Hematopoietic multipotent progenitor cell treated with erythropoietin and hydrocortisone succinate and interleukin-3 and kit ligand, for 4 days (in vitro differentiated cells): Measurements from ENCODE around the gene CRABP2.

ENCODE experiments used
- DNase-seq: peaks from one replicate; pipeline ENCODE4 v3.0.0-alpha.2; 2015

The CRABP2 gene

DNA sequence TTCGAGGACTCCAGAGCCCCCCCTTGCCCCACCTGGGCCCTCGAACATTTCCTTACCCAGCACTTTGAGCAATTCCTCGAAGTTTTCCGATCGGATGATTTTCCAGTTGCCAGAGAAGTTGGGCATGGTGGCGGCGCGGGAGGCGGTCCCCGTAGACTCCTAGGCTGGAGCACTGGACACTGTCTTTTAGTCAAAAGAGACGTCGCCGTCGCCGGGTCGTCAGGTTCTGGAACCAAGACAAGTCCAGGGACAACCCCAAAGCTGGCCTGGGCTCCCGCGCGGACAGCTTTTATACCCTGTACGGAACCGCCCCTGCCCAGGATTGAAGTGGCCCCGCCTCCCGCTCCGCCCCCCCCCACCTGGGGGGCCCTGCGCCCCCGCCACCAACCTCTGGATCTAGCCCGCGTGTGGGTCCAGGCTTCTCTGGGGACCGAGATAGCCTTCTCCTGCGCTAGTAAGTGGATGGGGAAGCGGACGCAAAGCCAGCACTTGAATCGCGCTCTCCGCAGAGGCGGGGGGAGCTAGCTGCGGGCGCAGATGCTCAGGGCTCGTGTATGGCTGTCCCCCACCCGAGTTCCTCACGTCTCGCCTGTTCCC lies at the start of gene CRABP2:
TSS of gene CRABP2 (minus strand) at position 263 of the 597 bp plus-strand sequence. CDS start at position 126, 137 bp downstream.
- peak; percentile 52 for DNase-seq

DNA sequence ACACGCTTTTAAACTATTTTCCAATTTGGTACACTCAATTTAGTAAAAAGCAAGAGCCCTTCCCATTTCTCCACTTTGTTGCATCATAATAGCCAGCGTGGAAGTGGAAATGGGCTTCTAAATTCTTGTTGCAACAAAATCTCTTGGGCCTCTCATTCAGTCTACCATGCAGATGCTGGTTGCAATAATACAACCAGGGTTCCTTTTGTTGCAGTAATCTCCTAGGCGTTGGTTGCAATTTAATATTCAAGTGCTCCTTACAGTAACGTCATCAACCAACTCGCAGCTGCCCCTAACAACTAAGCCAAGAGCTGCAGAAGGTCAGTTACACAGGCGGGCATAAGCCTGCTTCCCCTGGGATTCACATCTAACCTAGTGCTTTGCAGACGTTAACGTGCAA lies 48.8 kb upstream of the CRABP2 start:
- DNase-seq: no peak

DNA sequence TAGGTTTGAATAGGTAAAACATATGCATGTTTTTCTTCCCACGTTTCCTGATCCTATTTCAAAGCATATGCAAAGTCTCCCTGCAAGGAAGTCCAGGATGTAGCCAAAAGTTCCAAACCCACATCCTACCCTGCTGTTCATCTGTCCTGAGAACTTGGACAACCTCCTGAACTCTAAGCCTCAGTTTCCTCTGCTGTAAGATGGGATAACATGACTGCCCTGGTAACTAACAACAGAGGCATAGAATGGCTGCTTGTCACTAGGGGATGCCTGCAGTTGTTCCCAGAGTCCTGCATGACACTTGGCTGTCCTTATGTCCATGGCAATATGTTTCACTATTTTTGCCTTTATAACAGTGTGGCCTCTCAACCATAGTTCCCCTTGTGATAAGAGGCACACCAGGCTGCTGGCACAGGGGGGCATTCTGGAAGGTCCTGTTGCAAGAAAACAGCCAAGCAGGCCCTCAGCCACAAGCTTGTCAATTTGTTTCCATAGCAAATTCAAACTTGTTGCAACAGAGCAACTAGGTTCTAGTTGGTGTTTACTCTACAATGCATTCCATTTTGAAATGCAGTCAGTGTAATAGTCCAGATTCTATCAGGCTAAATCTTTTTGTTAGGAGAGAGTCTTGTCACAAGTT lies 47.6 kb upstream of the CRABP2 start:
- DNase-seq: peak; percentile 80

DNA sequence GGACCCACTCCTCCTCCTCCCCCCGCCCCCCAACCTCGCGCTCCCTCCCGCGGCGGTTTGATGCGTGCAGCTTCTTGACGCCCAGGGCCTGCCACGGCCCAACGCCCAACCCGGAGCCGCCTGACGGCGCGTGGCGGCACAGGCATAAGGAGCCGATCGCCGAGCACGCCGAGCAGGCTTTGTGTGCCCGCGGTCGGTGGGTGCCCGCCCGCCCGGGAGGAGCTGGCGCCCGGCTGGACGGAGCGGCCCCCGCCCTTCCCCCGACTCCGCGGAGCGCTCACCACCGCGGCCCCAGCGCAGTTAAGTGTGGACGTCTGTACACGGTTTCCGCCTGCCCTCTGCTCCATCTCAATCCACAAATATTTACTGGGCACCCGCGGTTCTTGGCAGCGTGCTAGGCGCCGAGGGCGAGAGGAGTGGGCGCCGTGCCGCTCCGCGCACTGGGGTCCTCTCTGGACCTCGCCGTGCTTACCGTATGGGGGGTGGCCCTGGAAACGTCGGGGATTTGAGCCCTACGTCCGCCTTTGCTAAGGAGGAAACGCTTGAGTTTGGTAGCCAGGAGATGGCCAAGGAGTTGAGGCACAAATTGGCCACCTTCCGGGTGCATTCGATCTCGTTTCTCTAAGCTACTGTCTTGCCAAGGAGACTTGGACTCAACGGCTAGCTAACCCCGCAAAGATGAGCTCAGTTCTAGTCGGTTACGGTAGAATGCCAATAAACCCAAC lies 46.5 kb upstream of the CRABP2 start:
- peak; percentile 99 for DNase-seq

- no peak for DNase-seq
Measured at GRCh38 chr1:156751451-156751756, 46.0 kb upstream of the CRABP2 start, which contains the start of gene HDGF. TSS of gene HDGF (minus strand) at chr1:156751675. CDS start at chr1:156751429, 246 bp downstream.

DNA sequence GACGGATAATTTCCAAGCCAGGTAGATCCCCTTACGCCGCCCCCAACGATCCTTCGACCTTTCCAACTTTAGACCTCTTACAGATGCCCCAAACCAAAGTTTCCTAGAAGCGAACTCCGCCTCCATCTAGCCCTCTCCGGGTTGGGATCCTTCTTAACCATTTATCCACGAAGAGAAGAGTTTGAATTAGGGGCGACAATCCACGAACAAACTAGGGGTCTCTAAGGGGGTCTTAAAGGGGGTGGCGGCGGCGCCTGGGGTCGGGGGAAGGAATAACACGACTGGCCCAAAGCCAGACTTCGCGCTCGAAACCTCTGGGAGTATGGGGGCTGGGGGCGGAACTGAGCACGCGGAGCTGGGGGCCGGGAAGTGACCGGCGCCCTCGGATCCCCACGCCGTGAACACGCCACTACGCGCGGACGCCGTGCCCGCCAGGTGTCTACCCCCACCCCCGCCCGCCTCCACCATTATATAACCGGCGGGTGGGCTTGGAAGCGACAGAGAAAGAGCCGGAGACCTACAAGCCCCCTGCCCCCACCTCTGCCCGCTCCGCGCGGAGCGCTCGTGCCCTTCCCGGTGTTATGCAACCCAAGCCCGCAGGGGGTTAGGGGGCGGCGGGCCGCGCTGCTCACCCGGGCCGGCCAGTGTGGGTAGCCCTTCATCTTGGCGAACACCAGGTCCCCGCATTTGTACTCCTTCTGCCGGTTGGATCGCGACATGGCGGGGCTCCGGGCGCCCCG lies 45.5 kb upstream of the CRABP2 start:
- peak; percentile 62 for DNase-seq

- DNase-seq: peak; percentile 74
Measured at GRCh38 chr1:156750191-156750672, 44.8 kb upstream of the CRABP2 start.

- peak; percentile 76 for DNase-seq
Measured at GRCh38 chr1:156749419-156750118, 44.2 kb upstream of the CRABP2 start.

- DNase-seq: peak; percentile 85
Measured at GRCh38 chr1:156748670-156749418, 43.5 kb upstream of the CRABP2 start.

DNA sequence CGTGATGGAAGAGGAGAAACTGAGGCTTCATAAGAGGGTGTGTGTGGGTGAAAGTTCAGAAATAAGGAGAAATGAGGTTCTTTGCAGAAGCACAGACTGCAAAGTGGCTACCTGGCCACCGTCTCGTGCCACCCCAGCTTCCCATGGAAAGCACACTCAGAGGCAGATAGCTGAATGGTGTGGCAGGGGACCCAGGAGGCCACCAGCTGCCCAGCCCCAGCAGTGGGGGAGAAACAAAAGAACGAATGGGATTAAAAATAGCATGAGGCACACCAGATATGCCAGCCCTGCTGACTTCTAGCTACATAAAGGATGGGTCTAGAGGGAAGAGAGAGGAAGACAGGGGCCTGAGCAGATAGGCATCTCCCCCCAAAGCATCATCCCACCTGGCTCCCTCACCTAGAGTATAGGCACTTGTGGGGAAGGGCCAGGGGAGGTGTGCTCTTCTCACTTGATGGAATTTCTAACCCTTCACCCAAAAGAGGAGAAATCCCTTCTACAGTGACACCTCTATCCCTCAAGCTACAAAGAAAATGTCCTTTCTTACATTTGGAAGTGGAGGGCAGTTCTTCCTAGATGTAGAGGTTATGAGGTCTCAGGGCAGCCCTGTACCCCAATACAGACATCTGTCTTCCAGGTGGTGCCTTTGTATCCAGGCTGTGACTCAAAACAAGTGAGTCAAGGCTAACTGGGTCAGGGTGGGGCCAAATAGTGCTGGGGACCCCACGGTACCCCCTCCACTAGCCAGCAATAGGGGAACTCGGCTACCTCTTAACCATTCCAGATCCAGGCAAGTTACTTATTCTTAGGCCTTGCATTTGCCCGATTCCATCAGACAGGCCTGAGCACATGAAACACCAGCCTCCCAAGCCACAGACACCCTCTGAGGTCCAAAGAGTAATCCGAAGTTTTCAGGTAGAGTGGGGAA lies 42.6 kb upstream of the CRABP2 start:
- DNase-seq: no peak

GRCh38 chr1:156746728-156747631 lies 41.6 kb upstream of the CRABP2 start:
- peak; percentile 83 for DNase-seq

- DNase-seq: no peak
Measured at GRCh38 chr1:156746406-156746727, 41.0 kb upstream of the CRABP2 start.

DNA sequence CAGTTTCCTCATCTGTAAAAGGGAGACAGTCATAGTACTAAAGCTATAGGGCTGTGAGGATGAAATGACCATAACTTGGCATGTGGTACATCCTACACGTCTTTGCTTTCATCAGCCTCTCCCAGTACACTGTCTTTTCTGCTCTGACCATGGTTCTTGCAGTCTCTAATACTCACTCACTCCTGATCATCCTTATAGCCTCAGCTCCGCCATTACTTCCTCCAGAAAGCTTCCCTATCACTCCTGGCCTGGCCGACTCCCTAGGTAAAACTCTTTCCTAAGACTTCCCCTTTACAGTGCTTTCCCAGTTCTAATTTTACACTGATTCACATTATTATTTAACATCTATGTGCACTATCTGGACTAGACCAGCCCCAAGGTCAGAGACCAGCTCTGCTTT lies 40.5 kb upstream of the CRABP2 start:
- no peak for DNase-seq

DNA sequence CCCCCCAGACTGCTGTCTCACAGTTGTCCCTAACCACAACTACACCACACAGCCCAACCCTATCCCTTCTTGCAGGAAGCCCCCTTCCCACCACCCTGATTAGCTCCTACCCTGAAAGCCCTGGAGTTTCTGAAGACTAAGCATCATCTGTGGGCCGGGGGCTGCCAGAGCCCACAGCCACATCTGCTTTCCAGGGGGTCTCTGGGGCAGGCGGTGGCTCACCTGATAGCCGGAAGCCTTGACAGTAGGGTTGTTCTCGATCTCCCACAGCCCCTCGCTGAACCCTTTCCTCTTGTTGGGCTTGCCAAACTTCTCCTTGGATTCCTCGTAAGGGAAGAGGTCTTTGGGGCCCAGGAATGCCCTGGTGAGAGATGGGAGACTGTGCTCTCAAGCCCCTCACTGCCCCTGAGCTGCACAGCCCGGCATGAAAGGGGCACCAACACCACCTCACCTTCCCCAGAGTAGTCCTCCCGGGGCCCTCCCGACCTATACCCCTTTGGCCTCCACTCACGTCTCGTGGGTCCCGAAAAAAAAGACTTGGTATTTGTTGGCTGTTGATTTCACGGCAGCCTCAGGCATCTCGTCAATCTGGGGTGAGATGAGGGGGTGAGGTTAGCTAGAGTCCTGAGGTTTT lies 39.5 kb upstream of the CRABP2 start:
- peak; percentile 56 for DNase-seq

DNA sequence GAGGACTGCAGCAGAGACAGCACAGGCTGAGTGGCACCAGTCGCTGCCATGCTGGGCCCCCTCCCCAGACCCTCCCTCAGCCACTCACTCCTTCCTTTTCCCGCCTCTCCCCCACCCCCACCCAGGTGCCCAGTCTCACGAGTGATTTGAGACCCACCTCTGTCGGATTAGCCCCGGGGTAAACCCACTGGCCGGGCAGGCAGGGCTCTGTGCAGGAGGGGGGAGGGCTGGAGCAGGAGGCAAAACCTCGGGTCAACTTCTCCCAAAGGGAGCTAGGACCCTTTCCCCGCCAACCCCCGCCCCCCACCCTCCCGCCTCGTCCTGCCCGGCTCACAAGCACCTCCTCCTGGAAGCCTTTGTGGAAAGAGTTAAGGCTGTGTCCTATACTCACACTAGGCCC lies 39.0 kb upstream of the CRABP2 start:
- DNase-seq: no peak

GRCh38 chr1:156743367-156744302 lies 38.3 kb upstream of the CRABP2 start:
- DNase-seq: no peak

DNA sequence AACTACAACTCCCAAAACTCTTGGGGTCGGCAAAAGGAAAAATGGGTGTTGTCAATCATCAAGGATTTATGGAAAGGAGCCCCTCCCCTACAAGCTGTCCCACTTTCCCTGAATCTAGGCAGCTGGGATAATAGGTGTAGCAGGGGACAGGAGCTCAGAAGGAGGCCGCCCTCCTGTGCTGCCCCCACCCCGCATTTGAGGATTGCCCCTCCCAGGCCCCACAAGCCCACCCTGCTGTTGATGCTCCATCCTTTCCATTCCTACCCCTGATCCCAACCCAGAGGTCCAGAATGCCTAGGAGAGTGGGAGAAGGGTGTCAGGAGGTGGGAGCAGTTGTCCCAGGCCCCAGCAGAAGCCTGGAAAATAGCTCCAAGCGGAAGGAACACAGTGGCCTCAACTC lies 37.4 kb upstream of the CRABP2 start:
- no peak for DNase-seq

- DNase-seq: no peak
Measured at GRCh38 chr1:156742017-156742416, 36.6 kb upstream of the CRABP2 start.
